HEK293 (cell line): Measurements from ENCODE around the gene SEMA4F.

ENCODE experiments used
- CTCF ChIA-PET: fragments of 350-600 bp; formaldehyde crosslinking; extraction: SDS; loops from one replicate; lab custom pipeline; 2021; ENCODE audit warnings: antibody characterized with exemption; lab: Yijun Ruan, JAX
- POLR2A ChIA-PET: fragments of 300-600 bp; formaldehyde crosslinking; extraction: SDS; loops from one replicate; lab custom pipeline; 2020; ENCODE audit warnings: antibody characterized with exemption, inconsistent platforms; lab: Yijun Ruan, JAX
- H3K27ac ChIP-seq: fragments of 200-500 bp; sonication (Bioruptor generic); 2 replicates; pipeline ENCODE4 v1.5.1; 2014; ENCODE audit warnings: low read depth, low read length, control low read depth, inconsistent platforms; ENCODE audit errors: extremely low read depth
- H3K36me3 ChIP-seq, 2 experiments: fragments of 200-500 bp in 1 of 2; sonication (Bioruptor generic) in 1 of 2; 1 replicate in 1 of 2; 2 replicates in 1 of 2; pipeline ENCODE4 v1.5.1; 2014 to 2017; ENCODE audit warnings: inconsistent platforms in 2 of 2, low read length in 2 of 2; ENCODE audit not compliant: control insufficient read depth in 2 of 2, insufficient read depth in 1 of 2
- H3K4me1 ChIP-seq: fragments of 200-500 bp; sonication (Bioruptor generic); 2 replicates; pipeline ENCODE4 v1.5.1; 2014; ENCODE audit warnings: mild to moderate bottlenecking, low read length, inconsistent platforms; ENCODE audit not compliant: control insufficient read depth, insufficient read depth
- H3K4me3 ChIP-seq: 2 replicates; pipeline ENCODE4 v1.5.1; 2011; ENCODE audit warnings: low read depth, mild to moderate bottlenecking, control low read depth, low read length, moderate library complexity
- H3K9me3 ChIP-seq: fragments of 200-500 bp; sonication (Bioruptor generic); 2 replicates; pipeline ENCODE4 v1.5.1; 2014; ENCODE audit warnings: low read depth, low read length, inconsistent platforms; ENCODE audit not compliant: control insufficient read depth, insufficient read depth
- GLI4 ChIP-seq: fragments of 450-650 bp; formaldehyde crosslinking; IDR thresholded peaks from 2 replicates; pipeline ENCODE4 v1.5.1; 2016; ENCODE audit warnings: missing biosample characterization, missing genetic modification characterization
- KLF7 ChIP-seq: fragments of 450-650 bp; formaldehyde crosslinking; IDR thresholded peaks from 2 replicates; pipeline ENCODE4 v1.5.1; 2016; ENCODE audit warnings: missing biosample characterization, missing genetic modification characterization, borderline replicate concordance
- KLF8 ChIP-seq: fragments of 450-650 bp; formaldehyde crosslinking; IDR thresholded peaks from 2 replicates; pipeline ENCODE4 v1.5.1; 2016; ENCODE audit warnings: missing biosample characterization, missing genetic modification characterization
- SCRT1 ChIP-seq: fragments of 450-650 bp; formaldehyde crosslinking; IDR thresholded peaks from 2 replicates; pipeline ENCODE4 v1.5.1; 2016; ENCODE audit warnings: missing biosample characterization, missing genetic modification characterization, borderline replicate concordance
- SP7 ChIP-seq: fragments of 450-650 bp; formaldehyde crosslinking; IDR thresholded peaks from 2 replicates; pipeline ENCODE4 v1.5.1; 2016; ENCODE audit warnings: missing biosample characterization, missing genetic modification characterization
- ZBTB1 ChIP-seq: fragments of 450-650 bp; formaldehyde crosslinking; IDR thresholded peaks from 2 replicates; pipeline ENCODE4 v1.5.1; 2016; ENCODE audit warnings: missing biosample characterization, missing genetic modification characterization
- ZNF112 ChIP-seq: fragments of 450-650 bp; formaldehyde crosslinking; IDR thresholded peaks from 2 replicates; pipeline ENCODE4 v1.5.0; 2017; ENCODE audit warnings: missing biosample characterization, missing genetic modification characterization
- ZNF121 ChIP-seq: fragments of 450-650 bp; formaldehyde crosslinking; IDR thresholded peaks from 2 replicates; pipeline ENCODE4 v1.5.1; 2016; ENCODE audit warnings: missing biosample characterization, missing genetic modification characterization
- ZNF133 ChIP-seq: fragments of 450-650 bp; formaldehyde crosslinking; IDR thresholded peaks from 2 replicates; pipeline ENCODE4 v1.5.1; 2016; ENCODE audit warnings: missing biosample characterization, missing genetic modification characterization
- ZNF311 ChIP-seq: fragments of 450-650 bp; formaldehyde crosslinking; IDR thresholded peaks from 2 replicates; pipeline ENCODE4 v1.5.1; 2017; ENCODE audit warnings: missing biosample characterization, missing genetic modification characterization, borderline replicate concordance
- ZNF391 ChIP-seq: fragments of 450-650 bp; formaldehyde crosslinking; IDR thresholded peaks from 2 replicates; pipeline ENCODE4 v1.5.1; 2016; ENCODE audit warnings: low read depth, missing biosample characterization, missing genetic modification characterization, borderline replicate concordance
- ZNF513 ChIP-seq: fragments of 450-650 bp; IDR thresholded peaks from 2 replicates; pipeline ENCODE4 v1.5.1; 2018; ENCODE audit warnings: missing biosample characterization, missing genetic modification characterization
- ZNF529 ChIP-seq: fragments of 450-650 bp; formaldehyde crosslinking; IDR thresholded peaks from 2 replicates; pipeline ENCODE4 v1.5.1; 2017; ENCODE audit warnings: missing genetic modification characterization, missing biosample characterization; ENCODE audit not compliant: insufficient replicate concordance
- ZNF600 ChIP-seq: fragments of 450-650 bp; formaldehyde crosslinking; IDR thresholded peaks from 2 replicates; pipeline ENCODE4 v1.5.1; 2016; ENCODE audit warnings: missing biosample characterization, missing genetic modification characterization
- ZNF664 ChIP-seq: fragments of 450-650 bp; formaldehyde crosslinking; IDR thresholded peaks from 2 replicates; pipeline ENCODE4 v1.5.1; 2016; ENCODE audit warnings: missing biosample characterization, missing genetic modification characterization
- ZNF747 ChIP-seq: fragments of 450-650 bp; formaldehyde crosslinking; IDR thresholded peaks from 2 replicates; pipeline ENCODE4 v1.5.1; 2016; ENCODE audit warnings: missing biosample characterization, missing genetic modification characterization
- TF ChIP-seq, protein P1 (sequence below): fragments of 450-650 bp; formaldehyde crosslinking; IDR thresholded peaks from 2 replicates; pipeline ENCODE4 v1.5.1; 2016; ENCODE audit warnings: missing biosample characterization, missing genetic modification characterization
- TF ChIP-seq, protein P2 (sequence below): fragments of 450-650 bp; formaldehyde crosslinking; IDR thresholded peaks from 2 replicates; pipeline ENCODE4 v1.5.1; 2016; ENCODE audit warnings: missing biosample characterization, missing genetic modification characterization, low read depth
- TF ChIP-seq, protein P3 (sequence below): fragments of 450-650 bp; formaldehyde crosslinking; IDR thresholded peaks from 2 replicates; pipeline ENCODE4 v1.5.1; 2017; ENCODE audit warnings: missing biosample characterization, missing genetic modification characterization

The SEMA4F gene

GRCh38 chr2:74668087-74668486 is 14.0 kb downstream of the SEMA4F start:
- no peak for TF ChIP-seq ZNF600 (tag by site-specific recombination)
- no peak for TF ChIP-seq ZNF112 (tag by site-specific recombination)
- no peak for TF ChIP-seq ZNF121
- TF ChIP-seq, protein P1, sequence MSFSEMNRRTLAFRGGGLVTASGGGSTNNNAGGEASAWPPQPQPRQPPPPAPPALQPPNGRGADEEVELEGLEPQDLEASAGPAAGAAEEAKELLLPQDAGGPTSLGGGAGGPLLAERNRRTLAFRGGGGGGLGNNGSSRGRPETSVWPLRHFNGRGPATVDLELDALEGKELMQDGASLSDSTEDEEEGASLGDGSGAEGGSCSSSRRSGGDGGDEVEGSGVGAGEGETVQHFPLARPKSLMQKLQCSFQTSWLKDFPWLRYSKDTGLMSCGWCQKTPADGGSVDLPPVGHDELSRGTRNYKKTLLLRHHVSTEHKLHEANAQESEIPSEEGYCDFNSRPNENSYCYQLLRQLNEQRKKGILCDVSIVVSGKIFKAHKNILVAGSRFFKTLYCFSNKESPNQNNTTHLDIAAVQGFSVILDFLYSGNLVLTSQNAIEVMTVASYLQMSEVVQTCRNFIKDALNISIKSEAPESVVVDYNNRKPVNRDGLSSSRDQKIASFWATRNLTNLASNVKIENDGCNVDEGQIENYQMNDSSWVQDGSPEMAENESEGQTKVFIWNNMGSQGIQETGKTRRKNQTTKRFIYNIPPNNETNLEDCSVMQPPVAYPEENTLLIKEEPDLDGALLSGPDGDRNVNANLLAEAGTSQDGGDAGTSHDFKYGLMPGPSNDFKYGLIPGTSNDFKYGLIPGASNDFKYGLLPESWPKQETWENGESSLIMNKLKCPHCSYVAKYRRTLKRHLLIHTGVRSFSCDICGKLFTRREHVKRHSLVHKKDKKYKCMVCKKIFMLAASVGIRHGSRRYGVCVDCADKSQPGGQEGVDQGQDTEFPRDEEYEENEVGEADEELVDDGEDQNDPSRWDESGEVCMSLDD (tag by site-specific recombination): no peak
- TF ChIP-seq SP7 (tag by site-specific recombination): no peak
- no peak for TF ChIP-seq KLF8
- TF ChIP-seq ZNF133 (tag by site-specific recombination): no peak
- no peak for TF ChIP-seq ZNF513 (tag by site-specific recombination)
- TF ChIP-seq ZNF311 (tag by site-specific recombination): no peak
- TF ChIP-seq, protein P2, sequence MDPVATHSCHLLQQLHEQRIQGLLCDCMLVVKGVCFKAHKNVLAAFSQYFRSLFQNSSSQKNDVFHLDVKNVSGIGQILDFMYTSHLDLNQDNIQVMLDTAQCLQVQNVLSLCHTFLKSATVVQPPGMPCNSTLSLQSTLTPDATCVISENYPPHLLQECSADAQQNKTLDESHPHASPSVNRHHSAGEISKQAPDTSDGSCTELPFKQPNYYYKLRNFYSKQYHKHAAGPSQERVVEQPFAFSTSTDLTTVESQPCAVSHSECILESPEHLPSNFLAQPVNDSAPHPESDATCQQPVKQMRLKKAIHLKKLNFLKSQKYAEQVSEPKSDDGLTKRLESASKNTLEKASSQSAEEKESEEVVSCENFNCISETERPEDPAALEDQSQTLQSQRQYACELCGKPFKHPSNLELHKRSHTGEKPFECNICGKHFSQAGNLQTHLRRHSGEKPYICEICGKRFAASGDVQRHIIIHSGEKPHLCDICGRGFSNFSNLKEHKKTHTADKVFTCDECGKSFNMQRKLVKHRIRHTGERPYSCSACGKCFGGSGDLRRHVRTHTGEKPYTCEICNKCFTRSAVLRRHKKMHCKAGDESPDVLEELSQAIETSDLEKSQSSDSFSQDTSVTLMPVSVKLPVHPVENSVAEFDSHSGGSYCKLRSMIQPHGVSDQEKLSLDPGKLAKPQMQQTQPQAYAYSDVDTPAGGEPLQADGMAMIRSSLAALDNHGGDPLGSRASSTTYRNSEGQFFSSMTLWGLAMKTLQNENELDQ (tag by site-specific recombination): no peak
- TF ChIP-seq, protein P3, sequence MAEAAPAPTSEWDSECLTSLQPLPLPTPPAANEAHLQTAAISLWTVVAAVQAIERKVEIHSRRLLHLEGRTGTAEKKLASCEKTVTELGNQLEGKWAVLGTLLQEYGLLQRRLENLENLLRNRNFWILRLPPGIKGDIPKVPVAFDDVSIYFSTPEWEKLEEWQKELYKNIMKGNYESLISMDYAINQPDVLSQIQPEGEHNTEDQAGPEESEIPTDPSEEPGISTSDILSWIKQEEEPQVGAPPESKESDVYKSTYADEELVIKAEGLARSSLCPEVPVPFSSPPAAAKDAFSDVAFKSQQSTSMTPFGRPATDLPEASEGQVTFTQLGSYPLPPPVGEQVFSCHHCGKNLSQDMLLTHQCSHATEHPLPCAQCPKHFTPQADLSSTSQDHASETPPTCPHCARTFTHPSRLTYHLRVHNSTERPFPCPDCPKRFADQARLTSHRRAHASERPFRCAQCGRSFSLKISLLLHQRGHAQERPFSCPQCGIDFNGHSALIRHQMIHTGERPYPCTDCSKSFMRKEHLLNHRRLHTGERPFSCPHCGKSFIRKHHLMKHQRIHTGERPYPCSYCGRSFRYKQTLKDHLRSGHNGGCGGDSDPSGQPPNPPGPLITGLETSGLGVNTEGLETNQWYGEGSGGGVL: no peak
- no peak for TF ChIP-seq GLI4 (tag by site-specific recombination)
- no peak for TF ChIP-seq ZNF664
- TF ChIP-seq ZNF529 (tag by site-specific recombination): no peak
- TF ChIP-seq ZNF391 (tag by site-specific recombination): no peak
- no peak for TF ChIP-seq KLF7
- no peak for TF ChIP-seq ZNF747 (tag by site-specific recombination)
- no peak for TF ChIP-seq ZBTB1
- TF ChIP-seq SCRT1: no peak
- no peak overlapping the region for H3K4me3 ChIP-seq
- no peaks in the 10 kb centered on the region for H3K9me3 ChIP-seq
- CTCF ChIA-PET: interaction anchor here (0.6 to 1.0 kb wide), 4 partner anchors 14 to 1052 kb away, joined by 3 to 4 read pairs (median 3); partner anchors contain the start of gene MRPL53
- peaks cover 0 to 24% of the 10 kb centered on the region in 2 experiments; a peak in 1 of 3 replicates for H3K36me3 ChIP-seq
- no peak overlapping the region for H3K27ac ChIP-seq
- POLR2A ChIA-PET: interaction anchor here (0.7 kb wide), 1 partner anchor 14 kb away, joined by 5 read pairs; no protein-coding TSS in a partner anchor
- H3K4me1 ChIP-seq: no peaks in the 10 kb centered on the region
